ENCODE measurements around the gene PI4KA. TPM values are rescaled to one million over a fixed set of nuclear protein-coding genes. Genes with fewer than 3 reads are reported as not detected.

Gene PI4KA
- total and polyA plus RNA-seq, 2 experiments from 2014 or later = 17.1 to 38.1 TPM

- Mint-ChIP-seq H3K27ac (no peak overlapping the region), H3K4me1 (peaks cover 33% of the 10 kb centered on the region), H3K36me3 (ENCODE audit: low read depth) (no peaks in the 10 kb centered on the region), H3K27me3 (ENCODE audit: insufficient read depth, low read depth, poor library complexity) (peaks cover 11% of the 10 kb centered on the region), H3K9me3 (no peaks in the 10 kb centered on the region), H3K4me3 (peak overlapping the region; percentile 89)
- TF ChIP-seq ZNF114 (CRISPR knock-in tag; IDR thresholded peaks at IDR 0.05) (no peak), NANOG (IDR thresholded peaks at IDR 0.05; ENCODE audit: borderline replicate concordance) (no peak), REST (IDR thresholded peaks at IDR 0.05; ENCODE audit: unreplicated experiment) (no peak), EZH2phosphoT487 (IDR thresholded peaks at IDR 0.05; ENCODE audit: unreplicated experiment) (no peak), CTCF (conservative IDR thresholded peaks at IDR 0.05; ENCODE audit: low read depth in 2 of 2) (no peak), STAT1 (IDR thresholded peaks at IDR 0.05; ENCODE audit: unreplicated experiment) (no peak), ETS1 (IDR thresholded peaks at IDR 0.05) (no peak), POLR2AphosphoS5 (IDR thresholded peaks at IDR 0.05; ENCODE audit: low read depth) (no peak), ZNF462 (CRISPR knock-in tag; IDR thresholded peaks at IDR 0.05) (no peak), ZNF331 (CRISPR knock-in tag; IDR thresholded peaks at IDR 0.05; ENCODE audit: low read depth) (no peak), JUNB (IDR thresholded peaks at IDR 0.05; ENCODE audit: unreplicated experiment) (no peak), CREB1 (CRISPR knock-in tag; IDR thresholded peaks at IDR 0.05; ENCODE audit: low read depth) (no peak), EZH2 (IDR thresholded peaks at IDR 0.05; ENCODE audit: low read depth, unreplicated experiment) (no peak)
- Histone ChIP-seq H2AFZ (peak overlapping the region; percentile 99; the same call in 1 of the 2 replicates), H3K9me2 (ENCODE audit: insufficient read depth) (no peaks in the 10 kb centered on the region), H3K4me3 (peak overlapping the region; percentile 98), H3K36me3 (ENCODE audit: insufficient read depth) (no peaks in the 10 kb centered on the region), H3F3A (replicated peaks; ENCODE audit: low read depth) (peaks cover 5% of the 10 kb centered on the region), H3K4me2 (peak overlapping the region; percentile 99), H3K4me1 (ENCODE audit: insufficient read depth) (peaks cover 10% of the 10 kb centered on the region), H3K27ac (ENCODE audit: low read depth) (peak overlapping the region; percentile 88; the same call in 1 of the 2 replicates), H3K79me2 (replicated peaks; ENCODE audit: insufficient read depth) (peaks cover 53% of the 10 kb centered on the region), H3K27me3 (ENCODE audit: insufficient read depth) (no peaks in the 10 kb centered on the region), H4K20me1 (replicated peaks; ENCODE audit: insufficient read depth) (0 out of 2 replicates have a peak, but pooled peaks cover 4% of the 10 kb centered on the region)
- ATAC-seq (no peak), DNase-seq (ENCODE audit: low spot score) (no peak)
Observed at GRCh38 chr22:20857247-20857643, 1.4 kb downstream of the PI4KA start.
